C4-2B (cell line): Measurements from ENCODE around the gene HAUS3.
"Not testable (repeated sequence)": the region's sequence is repeated elsewhere in the genome, so short reads cannot be mapped to it uniquely, and the experiment has no call there.

ENCODE experiments used
- CTCF ChIP-seq: fragments of 450-650 bp; conservative IDR thresholded peaks from 2 replicates; pipeline ENCODE4 v1.5.1; 2017; ENCODE audit warnings: mild to moderate bottlenecking
- ZFX ChIP-seq: fragments of 450-650 bp; IDR thresholded peaks from 2 replicates; pipeline ENCODE4 v1.6.1; 2017

DNA sequence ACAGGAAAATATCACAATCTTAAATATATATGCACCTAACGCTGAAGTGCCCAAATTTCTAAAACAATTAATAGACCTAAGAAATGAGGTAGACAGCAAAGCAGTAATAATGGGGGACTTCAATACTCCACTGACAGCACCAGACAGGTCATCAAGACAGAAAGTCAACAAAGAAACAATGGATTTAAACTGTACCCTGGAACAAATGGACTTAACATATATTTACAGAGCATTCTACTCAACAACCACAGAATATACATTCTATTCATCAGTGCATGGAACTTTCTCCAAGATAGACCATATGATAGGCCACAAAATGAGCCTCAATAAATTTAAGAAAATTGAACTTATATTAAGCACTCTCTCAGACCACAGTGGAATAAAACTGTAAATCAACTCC lies 39.1 kb downstream of the HAUS3 start:
- not testable (repeated sequence) for TF ChIP-seq CTCF, ZFX
